Upper lobe of left lung (tissue), 6 donors: ENCODE measurements around the gene B4GALT1. TPM values are rescaled to one million over a fixed set of nuclear protein-coding genes. Genes with fewer than 3 reads are reported as not detected.
"Not testable (repeated sequence)": the region's sequence is repeated elsewhere in the genome, so short reads cannot be mapped to it uniquely, and the experiment has no call there.

Source experiments
- ATAC-seq, 2 donors: fragments of 200-7000 bp; cut with Tn5 transposase; one replicate each; pipeline ENCODE4 v1.9.1; 2022; ENCODE audit warnings: mild to moderate bottlenecking in 2 of 2, moderate library complexity in 2 of 2; ENCODE audit not compliant: low FRiP score in 2 of 2
- DNase-seq, 2 donors: peaks; one replicate each; pipeline ENCODE4 v3.0.0-alpha.2; 2019 to 2020
- H3K27ac ChIP-seq, 4 donors: fragments of 200-600 bp; sonication (generic); one replicate each; pipeline ENCODE4 v1.5.1; 2016 to 2019
- H3K27me3 ChIP-seq, 4 donors: fragments of 200-600 bp; sonication (generic); one replicate each; pipeline ENCODE4 v1.5.1; 2017 to 2019
- H3K36me3 ChIP-seq, 4 donors: fragments of 200-600 bp; sonication (generic); one replicate each; pipeline ENCODE4 v1.5.1; 2016 to 2019
- H3K4me1 ChIP-seq, 4 donors: fragments of 200-600 bp; sonication (generic); one replicate each; pipeline ENCODE4 v1.5.1; 2018 to 2019
- H3K4me3 ChIP-seq, 4 donors: fragments of 200-600 bp; sonication (generic); one replicate each; pipeline ENCODE4 v1.5.1; 2017 to 2019; ENCODE audit warnings: mild to moderate bottlenecking in 2 of 4, moderate library complexity in 1 of 4
- H3K9me3 ChIP-seq, 4 donors: fragments of 200-600 bp; sonication (generic); one replicate each; pipeline ENCODE4 v1.5.1; 2018 to 2019
- CTCF ChIP-seq, 6 experiments: fragments of 450-650 bp in 4 of 6; fragments of 200-600 bp in 2 of 6; sonication (generic) in 2 of 6; IDR thresholded peaks; one replicate each; pipeline ENCODE4 v1.5.1; 2016 to 2019; ENCODE audit warnings: antibody characterized with exemption in 6 of 6
- EP300 ChIP-seq, 4 donors: sonication (generic); formaldehyde crosslinking; IDR thresholded peaks; one replicate each; pipeline ENCODE4 v1.5.1; 2017; ENCODE audit warnings: antibody characterized with exemption in 4 of 4, control low read depth in 2 of 4
- POLR2A ChIP-seq, 4 donors: fragments of 450-650 bp; IDR thresholded peaks; one replicate each; pipeline ENCODE4 v1.5.1; 2016 to 2017; ENCODE audit warnings: antibody characterized with exemption in 4 of 4, mild to moderate bottlenecking in 2 of 4
- POLR2AphosphoS5 ChIP-seq, 2 donors: sonication (generic); formaldehyde crosslinking; IDR thresholded peaks; one replicate each; pipeline ENCODE4 v1.5.1; 2017; ENCODE audit warnings: antibody characterized with exemption in 2 of 2
- WGBS, 2 donors: methylation state at CpG; one replicate each; pipeline ENCODE4 v1.1.5; 2017 to 2018; 5-methylcytosine and 5-hydroxymethylcytosine counted together
- total RNA-seq, 6 donors: library from RNA; depleted of rRNA in 4 of 6; stranded (reverse); fragments of >200 nt in 4 of 6; gene quantifications; one replicate each; pipeline versions ENCODE4 v1.1.0 to v1.2.1, GENCODE V29; 2016 to 2021
- donor health status: DM: no; HTN: no; CAD: no; lungs with moderate emphysema.
- donor health status: DM: no; HTN: yes; CAD: no; lungs with severe emphysema.

B4GALT1 gene
- total RNA-seq, 6 donors from 2014 or later = 26.2 to 83.3 (median 70.8) TPM

GRCh38 chr9:33163433-33164137 is 3.6 kb downstream of the B4GALT1 start:
- ATAC-seq = no peak
- 75 to 80% methylated on average over 8 of the region's 8 CpGs for WGBS, 2 donors
- Histone ChIP-seq H3K4me1 (peaks cover 66 to 85% (median 77%) of the 10 kb centered on the region in 4 donors), H3K27ac (peak overlapping the region; percentile 97 to 99 (median 98)), H3K9me3 (no peaks in the 10 kb centered on the region), H3K36me3 (no peaks in the 10 kb centered on the region), H3K27me3 (no peaks in the 10 kb centered on the region), H3K4me3 (peak overlapping the region in 3 of 4 donors; percentile 71 to 92 (median 75))
- TF ChIP-seq EP300 (IDR thresholded peaks at IDR 0.05) (no peak), POLR2A (IDR thresholded peaks at IDR 0.05) (no peak), CTCF (IDR thresholded peaks at IDR 0.05) (no peak), POLR2AphosphoS5 (IDR thresholded peaks at IDR 0.05) (no peak)
- DNase-seq = no peak

- Histone ChIP-seq H3K9me3 (no peaks in the 10 kb centered on the region), H3K36me3 (no peaks in the 10 kb centered on the region), H3K4me3 (peak overlapping the region in 2 of 4 donors; percentile 71 to 92), H3K27ac (peak overlapping the region; percentile 97 to 99 (median 98)), H3K27me3 (no peaks in the 10 kb centered on the region), H3K4me1 (peaks cover 70 to 85% (median 77%) of the 10 kb centered on the region in 4 donors)
- TF ChIP-seq POLR2A (IDR thresholded peaks at IDR 0.05) (peak in 1 of 4 donors; percentile 30), CTCF (IDR thresholded peaks at IDR 0.05) (no peak), POLR2AphosphoS5 (IDR thresholded peaks at IDR 0.05) (peak; percentile 67 to 88), EP300 (IDR thresholded peaks at IDR 0.05) (peak in 2 of 4 donors; percentile 86 to 94)
- ATAC-seq = no peak
- WGBS, 2 donors = 43 to 51% methylated on average over 8 to 9 of the region's 9 CpGs
- peak in 1 of 2 donors; percentile 86 for DNase-seq
Observed at GRCh38 chr9:33162721-33163311, 4.3 kb downstream of the B4GALT1 start.

GRCh38 chr9:33161589-33162132 is 5.5 kb downstream of the B4GALT1 start:
- peaks cover 76 to 91% (median 85%) of the 10 kb centered on the region in 4 donors for H3K4me1 ChIP-seq
- WGBS, 2 donors = 60 to 79% methylated on average over 1 of the region's 1 CpG
- H3K4me3 ChIP-seq = no peak overlapping the region
- H3K27ac ChIP-seq = peak overlapping the region; percentile 97 to 99 (median 98)
- H3K27me3 ChIP-seq = no peaks in the 10 kb centered on the region
- H3K36me3 ChIP-seq = no peaks in the 10 kb centered on the region
- ATAC-seq = peak in 1 of 2 donors; percentile 46
- DNase-seq = peak in 1 of 2 donors; percentile 79
- no peaks in the 10 kb centered on the region for H3K9me3 ChIP-seq
- TF ChIP-seq POLR2A (IDR thresholded peaks at IDR 0.05) (no peak), POLR2AphosphoS5 (IDR thresholded peaks at IDR 0.05) (peak; percentile 54 to 71), EP300 (IDR thresholded peaks at IDR 0.05) (peak; percentile 32 to 81 (median 54)), CTCF (IDR thresholded peaks at IDR 0.05) (no peak)

GRCh38 chr9:33161011-33161588 is 6.0 kb downstream of the B4GALT1 start:
- H3K27me3 ChIP-seq = no peaks in the 10 kb centered on the region
- 34 to 51% methylated on average over 5 to 6 of the region's 6 CpGs for WGBS, 2 donors
- H3K4me3 ChIP-seq = no peak overlapping the region
- no peaks in the 10 kb centered on the region for H3K9me3 ChIP-seq
- peak; percentile 71 to 83 for ATAC-seq
- TF ChIP-seq POLR2AphosphoS5 (IDR thresholded peaks at IDR 0.05) = peak; percentile 41 to 75
- TF ChIP-seq POLR2A (IDR thresholded peaks at IDR 0.05) = peak in 2 of 4 donors; percentile 37 to 65
- TF ChIP-seq CTCF (IDR thresholded peaks at IDR 0.05) = no peak
- peak in 1 of 4 donors; percentile 26 for TF ChIP-seq EP300 (IDR thresholded peaks at IDR 0.05)
- no peaks in the 10 kb centered on the region for H3K36me3 ChIP-seq
- H3K27ac ChIP-seq = peak overlapping the region; percentile 97 to 99 (median 98)
- peaks cover 82 to 96% (median 91%) of the 10 kb centered on the region in 4 donors for H3K4me1 ChIP-seq
- peak in 1 of 2 donors; percentile 93 for DNase-seq

GRCh38 chr9:33160446-33160845 is 6.7 kb downstream of the B4GALT1 start:
- Histone ChIP-seq H3K27ac (peak overlapping the region; percentile 97 to 99 (median 98)), H3K4me1 (peaks cover 88 to 100% (median 96%) of the 10 kb centered on the region in 4 donors)
- H3K9me3 ChIP-seq, H3K36me3 ChIP-seq, DNase-seq, ATAC-seq, H3K27me3 ChIP-seq, H3K4me3 ChIP-seq: not testable (repeated sequence)
- whole genome bisulfite sequencing, 2 donors = 67 to 73% methylated on average over 9 of the region's 9 CpGs
